Endothelial cell (in vitro differentiated cells): ENCODE data around the gene NR4A3. TPM values are rescaled to one million over a fixed set of nuclear protein-coding genes. Genes with fewer than 3 reads are reported as not detected.

Experiments
- DNase-seq: peaks from one replicate; pipeline ENCODE4 v3.0.0; 2021; ENCODE audit warnings: low spot score
- H3K27ac Mint-ChIP-seq: one replicate; pipeline ENCODE4 v1.8.0; 2021; ENCODE audit warnings: mixed read lengths, inconsistent platforms; ENCODE audit not compliant: unreplicated experiment
- H3K27me3 Mint-ChIP-seq: one replicate; pipeline ENCODE4 v1.8.0; 2021; ENCODE audit warnings: mild to moderate bottlenecking, moderate library complexity, mixed read lengths, inconsistent platforms; ENCODE audit not compliant: unreplicated experiment
- H3K36me3 Mint-ChIP-seq: one replicate; pipeline ENCODE4 v1.8.0; 2021; ENCODE audit warnings: mild to moderate bottlenecking, low read depth, mixed read lengths, inconsistent platforms; ENCODE audit not compliant: unreplicated experiment
- H3K4me1 Mint-ChIP-seq: one replicate; pipeline ENCODE4 v1.8.0; 2021; ENCODE audit warnings: mild to moderate bottlenecking, mixed read lengths, inconsistent platforms; ENCODE audit not compliant: unreplicated experiment
- H3K4me3 Mint-ChIP-seq: one replicate; pipeline ENCODE4 v1.8.0; 2021; ENCODE audit warnings: mild to moderate bottlenecking, mixed read lengths, inconsistent platforms; ENCODE audit not compliant: unreplicated experiment
- H3K9me3 Mint-ChIP-seq: one replicate; pipeline ENCODE4 v1.8.0; 2021; ENCODE audit warnings: mixed read lengths, inconsistent platforms; ENCODE audit not compliant: unreplicated experiment
- total RNA-seq: library from RNA; stranded (reverse); fragmentation: NEBNext Ultra II Directional; extraction: Animal tissue kit (Norgen Biotek cat#: 25700); gene quantifications from one replicate; pipeline ENCODE4 v1.2.1, GENCODE V29; 2021; ENCODE audit not compliant: unreplicated experiment
- TF ChIP-seq, protein P1 (sequence below): fragments of 200-600 bp; sonication (generic); IDR thresholded peaks from one replicate; pipeline ENCODE4 v1.5.0; 2021; ENCODE audit warnings: antibody characterized with exemption; ENCODE audit not compliant: unreplicated experiment

The NR4A3 gene
- total RNA-seq, 1 donor from 2014 or later = 0.18 TPM

DNA sequence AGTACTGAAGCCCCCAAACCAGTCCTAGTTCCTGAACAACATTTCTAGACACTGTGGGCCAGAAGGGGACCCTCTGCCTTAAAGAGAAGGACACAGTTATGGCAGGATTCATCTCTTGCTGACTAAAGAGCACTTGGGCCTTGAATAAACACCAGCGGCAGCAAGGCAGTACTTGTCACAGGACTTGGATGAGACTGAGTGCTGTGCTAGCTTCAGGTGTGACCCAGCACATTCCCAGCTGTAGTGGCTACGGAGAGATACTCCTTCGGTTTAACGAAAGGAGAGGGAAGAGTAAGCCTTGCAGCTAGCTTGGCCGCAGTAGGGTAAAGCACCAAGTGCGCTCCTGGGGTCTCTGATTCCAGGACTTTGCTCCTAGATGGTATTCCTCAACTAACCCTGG is 73.8 kb downstream of the NR4A3 start:
- no peak for DNase-seq
- TF ChIP-seq, protein P1, sequence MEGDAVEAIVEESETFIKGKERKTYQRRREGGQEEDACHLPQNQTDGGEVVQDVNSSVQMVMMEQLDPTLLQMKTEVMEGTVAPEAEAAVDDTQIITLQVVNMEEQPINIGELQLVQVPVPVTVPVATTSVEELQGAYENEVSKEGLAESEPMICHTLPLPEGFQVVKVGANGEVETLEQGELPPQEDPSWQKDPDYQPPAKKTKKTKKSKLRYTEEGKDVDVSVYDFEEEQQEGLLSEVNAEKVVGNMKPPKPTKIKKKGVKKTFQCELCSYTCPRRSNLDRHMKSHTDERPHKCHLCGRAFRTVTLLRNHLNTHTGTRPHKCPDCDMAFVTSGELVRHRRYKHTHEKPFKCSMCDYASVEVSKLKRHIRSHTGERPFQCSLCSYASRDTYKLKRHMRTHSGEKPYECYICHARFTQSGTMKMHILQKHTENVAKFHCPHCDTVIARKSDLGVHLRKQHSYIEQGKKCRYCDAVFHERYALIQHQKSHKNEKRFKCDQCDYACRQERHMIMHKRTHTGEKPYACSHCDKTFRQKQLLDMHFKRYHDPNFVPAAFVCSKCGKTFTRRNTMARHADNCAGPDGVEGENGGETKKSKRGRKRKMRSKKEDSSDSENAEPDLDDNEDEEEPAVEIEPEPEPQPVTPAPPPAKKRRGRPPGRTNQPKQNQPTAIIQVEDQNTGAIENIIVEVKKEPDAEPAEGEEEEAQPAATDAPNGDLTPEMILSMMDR = no peak
- H3K9me3 Mint-ChIP-seq = no peaks in the 10 kb centered on the region
- H3K27ac Mint-ChIP-seq = no peak overlapping the region
- no peaks in the 10 kb centered on the region for H3K36me3 Mint-ChIP-seq
- no peaks in the 10 kb centered on the region for H3K27me3 Mint-ChIP-seq
- H3K4me1 Mint-ChIP-seq = peaks cover 5% of the 10 kb centered on the region
- H3K4me3 Mint-ChIP-seq = no peak overlapping the region

DNA sequence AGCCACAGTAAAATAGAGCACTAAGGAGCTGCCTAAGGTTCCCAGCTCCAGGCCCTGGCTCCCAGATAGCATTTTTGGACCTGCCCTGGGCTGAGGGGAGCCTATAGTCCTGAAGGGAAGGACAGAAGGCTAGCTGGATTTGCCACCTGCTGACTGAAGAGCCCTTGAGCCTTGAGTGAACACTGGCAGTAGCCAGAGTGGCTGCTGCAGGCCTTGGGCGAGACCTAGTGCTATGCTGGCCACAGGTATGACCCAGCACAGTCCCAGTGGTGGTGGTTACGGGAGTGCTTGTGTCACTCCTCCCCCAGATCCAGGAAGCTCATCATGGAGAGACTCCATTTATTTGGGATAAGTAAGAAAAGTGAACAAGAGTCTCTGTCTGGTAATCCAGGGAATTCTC is 74.4 kb downstream of the NR4A3 start:
- no peaks in the 10 kb centered on the region for H3K27me3 Mint-ChIP-seq
- no peak overlapping the region for H3K27ac Mint-ChIP-seq
- no peaks in the 10 kb centered on the region for H3K36me3 Mint-ChIP-seq
- H3K4me3 Mint-ChIP-seq = no peak overlapping the region
- no peaks in the 10 kb centered on the region for H3K9me3 Mint-ChIP-seq
- TF ChIP-seq, protein P1 = no peak
- peaks cover 5% of the 10 kb centered on the region for H3K4me1 Mint-ChIP-seq
- no peak for DNase-seq

DNA sequence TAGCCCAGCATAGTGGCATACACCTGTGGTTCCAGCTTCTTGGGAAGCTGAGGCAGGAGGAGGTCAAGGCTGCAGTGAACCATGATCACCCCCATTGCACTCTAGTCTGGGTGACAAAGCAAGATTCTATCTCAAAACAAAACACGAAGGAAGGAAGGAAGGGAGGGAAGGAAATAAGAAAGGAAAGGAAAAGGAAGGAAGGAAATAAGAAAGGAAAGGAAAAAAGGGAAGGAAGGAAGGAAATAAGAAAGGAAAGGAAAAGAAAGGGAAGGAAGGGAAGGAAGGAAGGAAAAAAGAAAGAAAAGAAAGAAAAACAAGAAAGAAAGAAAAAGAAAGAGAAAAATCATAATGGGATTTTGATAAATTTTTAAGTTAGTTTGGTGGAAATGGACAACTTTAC is 81.7 kb downstream of the NR4A3 start:
- H3K36me3 Mint-ChIP-seq = peaks cover 3% of the 10 kb centered on the region
- H3K27me3 Mint-ChIP-seq = peaks cover 11% of the 10 kb centered on the region
- peaks cover 21% of the 10 kb centered on the region for H3K4me1 Mint-ChIP-seq
- TF ChIP-seq, protein P1 = no peak
- no peaks in the 10 kb centered on the region for H3K9me3 Mint-ChIP-seq
- H3K27ac Mint-ChIP-seq = no peak overlapping the region
- no peak overlapping the region for H3K4me3 Mint-ChIP-seq
- DNase-seq = no peak

DNA sequence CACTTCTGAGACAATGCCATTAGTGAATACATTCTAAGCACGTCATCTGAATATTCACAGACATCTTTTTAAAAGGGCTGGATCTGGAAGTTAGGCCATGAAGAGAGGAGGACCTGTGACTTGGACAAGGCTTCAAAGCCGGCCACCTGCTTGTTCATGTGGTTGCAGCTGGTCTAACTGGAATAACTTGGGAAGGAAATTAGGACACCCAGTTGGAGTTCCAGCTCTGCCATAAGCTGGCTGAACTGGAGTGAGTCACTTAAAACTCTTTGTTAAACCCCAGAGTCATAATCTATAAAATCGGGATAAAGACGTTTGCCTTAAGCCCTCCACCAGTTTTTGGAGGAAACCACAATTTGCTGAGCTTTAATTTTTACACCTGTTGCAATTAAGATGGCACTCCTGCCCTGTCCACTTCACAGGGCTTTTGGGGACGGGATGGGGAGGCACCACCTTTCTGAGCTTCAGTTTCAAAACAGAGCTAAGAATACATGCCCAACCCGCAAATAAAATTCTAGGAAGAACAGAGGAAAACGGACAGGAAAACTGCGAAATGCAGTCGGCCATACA is 84.2 kb downstream of the NR4A3 start:
- peak overlapping the region; percentile 93 for H3K27ac Mint-ChIP-seq
- no peak for DNase-seq

More for the DNA sequence above, 84.2 kb downstream of the NR4A3 start:
- H3K4me3 Mint-ChIP-seq = peak overlapping the region; percentile 96
- peaks cover 3% of the 10 kb centered on the region for H3K36me3 Mint-ChIP-seq
- no peaks in the 10 kb centered on the region for H3K9me3 Mint-ChIP-seq
- TF ChIP-seq, protein P1 = no peak
- peaks cover 22% of the 10 kb centered on the region for H3K4me1 Mint-ChIP-seq
- H3K27me3 Mint-ChIP-seq = peaks cover 11% of the 10 kb centered on the region
